Lower lobe of right lung (tissue), 2 donors: ENCODE measurements around the gene GSTCD. TPM values are rescaled to one million over a fixed set of nuclear protein-coding genes. Genes with fewer than 3 reads are reported as not detected.

Experiments used
- ATAC-seq, 2 donors: fragments of 200-7000 bp; cut with Tn5 transposase; one replicate each; pipeline ENCODE4 v1.9.1; 2020 to 2022; ENCODE audit warnings: mild to moderate bottlenecking in 2 of 2, moderate library complexity in 2 of 2
- DNase-seq: peaks from one replicate; pipeline ENCODE4 v3.0.0-alpha.2; 2020
- H3K27ac ChIP-seq: fragments of 200-600 bp; one replicate; pipeline ENCODE4 v1.8.0; 2022
- H3K27me3 ChIP-seq: fragments of 200-600 bp; one replicate; pipeline ENCODE4 v1.8.0; 2022; ENCODE audit warnings: low read depth
- H3K36me3 ChIP-seq: fragments of 200-600 bp; one replicate; pipeline ENCODE4 v1.8.0; 2022; ENCODE audit warnings: mild to moderate bottlenecking
- H3K4me1 ChIP-seq: fragments of 200-600 bp; one replicate; pipeline ENCODE4 v1.8.0; 2022
- H3K4me3 ChIP-seq: fragments of 200-600 bp; one replicate; pipeline ENCODE4 v1.8.0; 2022; ENCODE audit warnings: mild to moderate bottlenecking
- H3K9me3 ChIP-seq: fragments of 200-600 bp; one replicate; pipeline ENCODE4 v1.8.0; 2022
- intact Hi-C: fragments of 100-400 bp; cut with DNase I; formaldehyde crosslinking; loops from one replicate; pipeline ENCODE4 v1.11.0; 2022
- total RNA-seq: library from RNA; stranded (reverse); fragmentation: NEBNext Ultra II Directional; extraction: Animal tissue kit (Norgen Biotek cat#: 25700); gene quantifications from one replicate; pipeline ENCODE4 v1.2.1, GENCODE V29; 2021
- TF ChIP-seq, protein P1 (sequence below): fragments of 200-600 bp; IDR thresholded peaks from one replicate; pipeline ENCODE4 v1.8.0; 2022; ENCODE audit warnings: antibody characterized with exemption, mild to moderate bottlenecking
- donor health status: DM: no; HTN: yes; CAD: no; lungs with severe emphysema.

The GSTCD gene
- total RNA-seq, 1 donor from 2014 or later, result 6.7 TPM

DNA sequence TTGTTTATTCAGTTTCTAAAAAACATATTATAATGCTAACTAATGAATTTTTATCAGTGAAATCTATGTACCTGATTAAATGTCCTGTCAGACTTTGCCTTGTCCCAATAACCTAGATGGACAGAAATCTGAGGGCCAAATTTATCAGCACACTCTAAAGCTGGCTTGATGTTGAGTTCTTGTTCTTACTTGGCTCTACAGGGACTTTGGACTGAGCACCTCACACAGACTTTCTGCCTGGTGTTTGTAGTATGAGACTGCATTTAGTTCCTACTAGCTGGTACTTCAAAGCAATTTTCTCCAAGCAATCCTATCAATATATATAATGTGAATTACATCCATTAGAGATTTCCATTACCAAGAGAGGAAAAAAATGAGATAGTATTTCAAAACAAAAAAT is 37.9 kb upstream of the GSTCD start:
- intact Hi-C loops, result no loop called here
- no peak for ATAC-seq
- H3K4me1 ChIP-seq, result no peaks in the 10 kb centered on the region
- H3K4me3 ChIP-seq, result no peak overlapping the region
- no peaks in the 10 kb centered on the region for H3K27me3 ChIP-seq
- TF ChIP-seq, protein P1, sequence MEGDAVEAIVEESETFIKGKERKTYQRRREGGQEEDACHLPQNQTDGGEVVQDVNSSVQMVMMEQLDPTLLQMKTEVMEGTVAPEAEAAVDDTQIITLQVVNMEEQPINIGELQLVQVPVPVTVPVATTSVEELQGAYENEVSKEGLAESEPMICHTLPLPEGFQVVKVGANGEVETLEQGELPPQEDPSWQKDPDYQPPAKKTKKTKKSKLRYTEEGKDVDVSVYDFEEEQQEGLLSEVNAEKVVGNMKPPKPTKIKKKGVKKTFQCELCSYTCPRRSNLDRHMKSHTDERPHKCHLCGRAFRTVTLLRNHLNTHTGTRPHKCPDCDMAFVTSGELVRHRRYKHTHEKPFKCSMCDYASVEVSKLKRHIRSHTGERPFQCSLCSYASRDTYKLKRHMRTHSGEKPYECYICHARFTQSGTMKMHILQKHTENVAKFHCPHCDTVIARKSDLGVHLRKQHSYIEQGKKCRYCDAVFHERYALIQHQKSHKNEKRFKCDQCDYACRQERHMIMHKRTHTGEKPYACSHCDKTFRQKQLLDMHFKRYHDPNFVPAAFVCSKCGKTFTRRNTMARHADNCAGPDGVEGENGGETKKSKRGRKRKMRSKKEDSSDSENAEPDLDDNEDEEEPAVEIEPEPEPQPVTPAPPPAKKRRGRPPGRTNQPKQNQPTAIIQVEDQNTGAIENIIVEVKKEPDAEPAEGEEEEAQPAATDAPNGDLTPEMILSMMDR, result no peak
- no peaks in the 10 kb centered on the region for H3K9me3 ChIP-seq
- no peaks in the 10 kb centered on the region for H3K36me3 ChIP-seq
- H3K27ac ChIP-seq, result no peak overlapping the region
- no peak for DNase-seq

GRCh38 chr4:105671301-105671700 is 37.3 kb upstream of the GSTCD start:
- ATAC-seq, result no peak
- Histone ChIP-seq H3K4me1 (no peaks in the 10 kb centered on the region), H3K9me3 (no peaks in the 10 kb centered on the region), H3K27me3 (no peaks in the 10 kb centered on the region), H3K4me3 (no peak overlapping the region), H3K27ac (no peak overlapping the region), H3K36me3 (no peaks in the 10 kb centered on the region)
- TF ChIP-seq, protein P1, result no peak
- intact Hi-C loops, result no loop called here
- no peak for DNase-seq

DNA sequence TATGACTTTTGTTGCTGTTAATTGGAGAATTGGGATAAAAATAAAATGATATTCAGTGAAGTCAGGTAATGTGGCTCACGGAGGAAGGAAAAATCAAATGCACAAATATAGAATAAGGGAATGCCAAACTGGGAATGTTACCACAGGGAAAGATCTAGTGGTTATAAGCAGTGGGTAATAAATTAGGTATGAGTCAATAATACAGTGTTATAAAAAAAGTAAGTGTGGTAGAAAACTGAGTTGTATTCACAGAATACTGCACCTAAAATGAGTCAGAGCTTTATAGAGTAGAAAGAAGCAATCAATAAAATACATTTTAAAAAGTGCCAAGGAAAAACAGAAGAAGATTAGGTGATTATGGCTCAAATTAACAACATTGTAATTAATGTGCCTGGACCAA is 34.6 kb upstream of the GSTCD start:
- TF ChIP-seq, protein P1, result no peak
- intact Hi-C loops, result no loop called here
- no peaks in the 10 kb centered on the region for H3K36me3 ChIP-seq

GRCh38 chr4:105677709-105678108 is 30.9 kb upstream of the GSTCD start:
- peaks cover 11% of the 10 kb centered on the region for H3K36me3 ChIP-seq
- intact Hi-C loops, result no loop called here
- TF ChIP-seq, protein P1, result no peak
- H3K4me1 ChIP-seq, result no peaks in the 10 kb centered on the region
- no peaks in the 10 kb centered on the region for H3K9me3 ChIP-seq
- ATAC-seq (no peak), DNase-seq (no peak)
- no peak overlapping the region for H3K4me3 ChIP-seq
- no peaks in the 10 kb centered on the region for H3K27me3 ChIP-seq
- no peak overlapping the region for H3K27ac ChIP-seq

More for the DNA sequence above, 34.6 kb upstream of the GSTCD start:
- no peak overlapping the region for H3K4me3 ChIP-seq
- H3K9me3 ChIP-seq, result no peaks in the 10 kb centered on the region
- no peaks in the 10 kb centered on the region for H3K4me1 ChIP-seq
- H3K27me3 ChIP-seq, result no peaks in the 10 kb centered on the region
- DNase-seq (no peak), ATAC-seq (no peak)
- H3K27ac ChIP-seq, result no peak overlapping the region

DNA sequence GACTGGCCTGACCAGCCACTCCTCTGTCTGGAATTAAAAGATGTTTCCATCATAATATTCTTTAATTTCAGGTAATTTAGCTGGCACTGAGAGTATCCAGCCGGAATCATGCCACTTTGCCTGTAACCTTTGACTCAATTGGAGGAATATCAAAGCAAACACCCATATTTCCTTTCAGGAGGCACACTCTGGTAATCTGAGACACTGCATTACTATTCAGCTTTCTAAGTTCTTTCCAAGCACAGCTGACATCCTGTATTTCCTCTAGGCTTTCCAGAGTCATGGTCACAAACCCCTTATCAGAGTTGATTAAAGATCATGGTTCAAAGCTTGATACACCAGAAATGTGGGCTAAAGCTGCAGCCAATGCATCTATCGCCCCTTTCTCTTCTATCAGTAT is 29.4 kb upstream of the GSTCD start:
- Histone ChIP-seq H3K9me3 (no peaks in the 10 kb centered on the region), H3K4me1 (peaks cover 5% of the 10 kb centered on the region), H3K27ac (no peak overlapping the region), H3K36me3 (peaks cover 25% of the 10 kb centered on the region), H3K27me3 (no peaks in the 10 kb centered on the region), H3K4me3 (no peak overlapping the region)
- no peak for DNase-seq
- ATAC-seq, result no peak
- TF ChIP-seq, protein P1, result no peak
- intact Hi-C loops, result no loop called here

GRCh38 chr4:105683038-105683437 is 25.5 kb upstream of the GSTCD start:
- peaks cover 5% of the 10 kb centered on the region for H3K4me1 ChIP-seq
- ATAC-seq (peak; percentile 92 to 95), DNase-seq (peak; percentile 61)
- intact Hi-C loops, result no loop called here
- H3K4me3 ChIP-seq, result no peak overlapping the region
- TF ChIP-seq, protein P1, result no peak
- no peaks in the 10 kb centered on the region for H3K9me3 ChIP-seq
- H3K27ac ChIP-seq, result no peak overlapping the region
- no peaks in the 10 kb centered on the region for H3K27me3 ChIP-seq
- H3K36me3 ChIP-seq, result peaks cover 63% of the 10 kb centered on the region
